GM23338 (cell line): ENCODE results near the gene ITCH. TPM values are rescaled to one million over a fixed set of nuclear protein-coding genes. Genes with fewer than 3 reads are reported as not detected.
"Not testable (repeated sequence)": the region's sequence is repeated elsewhere in the genome, so short reads cannot be mapped to it uniquely, and the experiment has no call there.

Source experiments
- ATAC-seq: fragments of 200-7000 bp; cut with Tn5 transposase; 3 replicates; pipeline ENCODE4 v1.9.1; 2020
- DNase-seq: peaks from one replicate; pipeline ENCODE4 v3.0.0-alpha.2; 2015; ENCODE audit warnings: low spot score
- H2AFZ ChIP-seq: fragments of 200-600 bp; sonication (generic); 2 replicates; pipeline ENCODE4 v1.8.0; 2016; ENCODE audit warnings: antibody characterized with exemption, mild to moderate bottlenecking, moderate library complexity
- H3F3A ChIP-seq: fragments of 200-600 bp; sonication (generic); replicated peaks from 2 replicates; pipeline ENCODE4 v1.8.0; 2017; ENCODE audit warnings: antibody characterized with exemption, mixed run types, low read depth
- H3K27ac ChIP-seq: fragments of 200-600 bp; sonication (generic); 2 replicates; pipeline ENCODE4 v1.6.1; 2016; ENCODE audit warnings: low read depth
- H3K27me3 ChIP-seq: fragments of 200-600 bp; sonication (generic); 2 replicates; pipeline ENCODE4 v1.8.0; 2016; ENCODE audit warnings: mild to moderate bottlenecking, mixed run types, moderate library complexity; ENCODE audit not compliant: insufficient read depth
- H3K36me3 ChIP-seq: fragments of 200-600 bp; sonication (generic); 2 replicates; pipeline ENCODE4 v1.8.0; 2016; ENCODE audit warnings: mild to moderate bottlenecking; ENCODE audit not compliant: insufficient read depth
- H3K4me1 ChIP-seq: fragments of 200-600 bp; sonication (generic); 2 replicates; pipeline ENCODE4 v1.8.0; 2016; ENCODE audit warnings: mild to moderate bottlenecking, moderate library complexity; ENCODE audit not compliant: insufficient read depth
- H3K4me2 ChIP-seq: fragments of 200-600 bp; sonication (generic); 2 replicates; pipeline ENCODE4 v1.7.1; 2017; ENCODE audit warnings: mixed run types
- H3K4me3 ChIP-seq: fragments of 200-600 bp; sonication (generic); 2 replicates; pipeline ENCODE4 v1.6.1; 2016; ENCODE audit warnings: mixed run types
- H3K79me2 ChIP-seq: fragments of 200-600 bp; sonication (generic); replicated peaks from 2 replicates; pipeline ENCODE4 v1.8.0; 2017; ENCODE audit warnings: mild to moderate bottlenecking; ENCODE audit not compliant: insufficient read depth
- H3K9me2 ChIP-seq: fragments of 200-600 bp; sonication (generic); 2 replicates; pipeline ENCODE4 v1.8.0; 2017; ENCODE audit not compliant: insufficient read depth
- H4K20me1 ChIP-seq: fragments of 200-600 bp; sonication (generic); replicated peaks from 2 replicates; pipeline ENCODE4 v1.8.0; 2017; ENCODE audit warnings: mild to moderate bottlenecking; ENCODE audit not compliant: insufficient read depth
- H3K27ac Mint-ChIP-seq: 2 replicates; pipeline ENCODE4 v1.8.0; 2020; ENCODE audit warnings: inconsistent platforms, mild to moderate bottlenecking, moderate library complexity, mixed read lengths
- H3K27me3 Mint-ChIP-seq: 3 replicates; pipeline ENCODE4 v1.8.0; 2022; ENCODE audit warnings: low read depth, mild to moderate bottlenecking, moderate library complexity, mixed read lengths, inconsistent platforms; ENCODE audit not compliant: insufficient read depth, poor library complexity
- H3K36me3 Mint-ChIP-seq: 3 replicates; pipeline ENCODE4 v1.8.0; 2021; ENCODE audit warnings: low read depth, mild to moderate bottlenecking, inconsistent platforms, moderate library complexity, mixed read lengths
- H3K4me1 Mint-ChIP-seq: 3 replicates; pipeline ENCODE4 v1.8.0; 2020; ENCODE audit warnings: mild to moderate bottlenecking, inconsistent platforms, mixed read lengths
- H3K4me3 Mint-ChIP-seq: 3 replicates; pipeline ENCODE4 v1.8.0; 2021; ENCODE audit warnings: moderate library complexity, mild to moderate bottlenecking, inconsistent platforms, mixed read lengths
- H3K9me3 Mint-ChIP-seq: 3 replicates; pipeline ENCODE4 v1.8.0; 2020; ENCODE audit warnings: moderate library complexity, mild to moderate bottlenecking, inconsistent platforms, mixed read lengths
- JUNB ChIP-seq: IDR thresholded peaks from one replicate; pipeline ENCODE4 v1.6.1; 2016; ENCODE audit warnings: antibody characterized with exemption; ENCODE audit not compliant: unreplicated experiment
- POLR2AphosphoS5 ChIP-seq: IDR thresholded peaks from 2 replicates; pipeline ENCODE4 v1.6.1; 2016; ENCODE audit warnings: antibody characterized with exemption, low read depth
- STAT1 ChIP-seq: IDR thresholded peaks from one replicate; pipeline ENCODE4 v1.6.1; 2016; ENCODE audit warnings: antibody characterized with exemption; ENCODE audit not compliant: unreplicated experiment
- polyA plus RNA-seq: library from polyadenylated mRNA; unstranded; fragments of >200 nt; fragmentation: Nextera tagmentation; extraction: Ambion mirVana; gene quantifications from 2 replicates; pipeline ENCODE4 v1.2.1, GENCODE V29; 2016
- total RNA-seq: library from RNA; depleted of rRNA; stranded (reverse); fragments of >200 nt; shearing (Covaris generic); gene quantifications from 2 replicates; pipeline ENCODE4 v1.2.3, GENCODE V29; 2014
- TF ChIP-seq, protein P1 (sequence below): fragments of 250-450 bp; sonication (Bioruptor Pico); IDR thresholded peaks from 2 replicates; pipeline ENCODE4 v1.5.0; 2020; ENCODE audit warnings: mild to moderate bottlenecking, moderate library complexity
- TF ChIP-seq, protein P2 (sequence below): IDR thresholded peaks from 2 replicates; pipeline ENCODE4 v1.6.1; 2016; ENCODE audit warnings: antibody characterized with exemption

Gene ITCH
- total and polyA plus RNA-seq, 2 experiments from 2014 or later: 16.4 to 31.6 TPM

DNA sequence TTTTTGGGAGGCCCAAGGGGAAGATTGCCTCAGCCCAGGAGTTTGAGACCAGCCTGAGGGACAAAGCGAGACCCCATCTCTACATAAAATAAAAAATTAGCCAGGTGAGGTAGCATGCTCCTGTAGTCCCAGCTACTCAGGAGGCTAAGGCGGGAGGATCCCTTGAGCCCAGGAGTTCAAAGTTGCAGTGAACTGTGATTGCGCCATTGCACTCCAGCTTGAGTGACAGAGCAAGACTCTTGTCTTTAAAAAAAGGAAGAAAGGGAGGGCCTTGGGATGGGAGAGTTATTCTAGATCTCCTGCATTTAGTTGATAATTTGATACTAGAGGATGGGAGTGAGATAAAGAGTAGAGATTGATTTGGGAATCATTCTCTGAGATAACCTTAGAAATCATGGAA, 68.1 kb downstream of the ITCH start (continued):
- TF ChIP-seq, protein P1, sequence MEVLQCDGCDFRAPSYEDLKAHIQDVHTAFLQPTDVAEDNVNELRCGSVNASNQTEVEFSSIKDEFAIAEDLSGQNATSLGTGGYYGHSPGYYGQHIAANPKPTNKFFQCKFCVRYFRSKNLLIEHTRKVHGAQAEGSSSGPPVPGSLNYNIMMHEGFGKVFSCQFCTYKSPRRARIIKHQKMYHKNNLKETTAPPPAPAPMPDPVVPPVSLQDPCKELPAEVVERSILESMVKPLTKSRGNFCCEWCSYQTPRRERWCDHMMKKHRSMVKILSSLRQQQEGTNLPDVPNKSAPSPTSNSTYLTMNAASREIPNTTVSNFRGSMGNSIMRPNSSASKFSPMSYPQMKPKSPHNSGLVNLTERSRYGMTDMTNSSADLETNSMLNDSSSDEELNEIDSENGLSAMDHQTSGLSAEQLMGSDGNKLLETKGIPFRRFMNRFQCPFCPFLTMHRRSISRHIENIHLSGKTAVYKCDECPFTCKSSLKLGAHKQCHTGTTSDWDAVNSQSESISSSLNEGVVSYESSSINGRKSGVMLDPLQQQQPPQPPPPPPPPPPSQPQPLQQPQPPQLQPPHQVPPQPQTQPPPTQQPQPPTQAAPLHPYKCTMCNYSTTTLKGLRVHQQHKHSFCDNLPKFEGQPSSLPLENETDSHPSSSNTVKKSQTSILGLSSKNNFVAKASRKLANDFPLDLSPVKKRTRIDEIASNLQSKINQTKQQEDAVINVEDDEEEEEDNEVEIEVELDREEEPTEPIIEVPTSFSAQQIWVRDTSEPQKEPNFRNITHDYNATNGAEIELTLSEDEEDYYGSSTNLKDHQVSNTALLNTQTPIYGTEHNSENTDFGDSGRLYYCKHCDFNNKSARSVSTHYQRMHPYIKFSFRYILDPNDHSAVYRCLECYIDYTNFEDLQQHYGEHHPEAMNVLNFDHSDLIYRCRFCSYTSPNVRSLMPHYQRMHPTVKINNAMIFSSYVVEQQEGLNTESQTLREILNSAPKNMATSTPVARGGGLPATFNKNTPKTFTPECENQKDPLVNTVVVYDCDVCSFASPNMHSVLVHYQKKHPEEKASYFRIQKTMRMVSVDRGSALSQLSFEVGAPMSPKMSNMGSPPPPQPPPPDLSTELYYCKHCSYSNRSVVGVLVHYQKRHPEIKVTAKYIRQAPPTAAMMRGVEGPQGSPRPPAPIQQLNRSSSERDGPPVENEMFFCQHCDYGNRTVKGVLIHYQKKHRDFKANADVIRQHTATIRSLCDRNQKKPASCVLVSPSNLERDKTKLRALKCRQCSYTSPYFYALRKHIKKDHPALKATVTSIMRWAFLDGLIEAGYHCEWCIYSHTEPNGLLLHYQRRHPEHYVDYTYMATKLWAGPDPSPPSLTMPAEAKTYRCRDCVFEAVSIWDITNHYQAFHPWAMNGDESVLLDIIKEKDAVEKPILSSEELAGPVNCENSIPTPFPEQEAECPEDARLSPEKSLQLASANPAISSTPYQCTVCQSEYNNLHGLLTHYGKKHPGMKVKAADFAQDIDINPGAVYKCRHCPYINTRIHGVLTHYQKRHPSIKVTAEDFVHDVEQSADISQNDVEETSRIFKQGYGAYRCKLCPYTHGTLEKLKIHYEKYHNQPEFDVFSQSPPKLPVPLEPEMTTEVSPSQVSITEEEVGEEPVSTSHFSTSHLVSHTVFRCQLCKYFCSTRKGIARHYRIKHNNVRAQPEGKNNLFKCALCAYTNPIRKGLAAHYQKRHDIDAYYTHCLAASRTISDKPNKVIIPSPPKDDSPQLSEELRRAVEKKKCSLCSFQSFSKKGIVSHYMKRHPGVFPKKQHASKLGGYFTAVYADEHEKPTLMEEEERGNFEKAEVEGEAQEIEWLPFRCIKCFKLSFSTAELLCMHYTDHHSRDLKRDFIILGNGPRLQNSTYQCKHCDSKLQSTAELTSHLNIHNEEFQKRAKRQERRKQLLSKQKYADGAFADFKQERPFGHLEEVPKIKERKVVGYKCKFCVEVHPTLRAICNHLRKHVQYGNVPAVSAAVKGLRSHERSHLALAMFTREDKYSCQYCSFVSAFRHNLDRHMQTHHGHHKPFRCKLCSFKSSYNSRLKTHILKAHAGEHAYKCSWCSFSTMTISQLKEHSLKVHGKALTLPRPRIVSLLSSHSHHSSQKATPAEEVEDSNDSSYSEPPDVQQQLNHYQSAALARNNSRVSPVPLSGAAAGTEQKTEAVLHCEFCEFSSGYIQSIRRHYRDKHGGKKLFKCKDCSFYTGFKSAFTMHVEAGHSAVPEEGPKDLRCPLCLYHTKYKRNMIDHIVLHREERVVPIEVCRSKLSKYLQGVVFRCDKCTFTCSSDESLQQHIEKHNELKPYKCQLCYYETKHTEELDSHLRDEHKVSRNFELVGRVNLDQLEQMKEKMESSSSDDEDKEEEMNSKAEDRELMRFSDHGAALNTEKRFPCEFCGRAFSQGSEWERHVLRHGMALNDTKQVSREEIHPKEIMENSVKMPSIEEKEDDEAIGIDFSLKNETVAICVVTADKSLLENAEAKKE (CRISPR knock-in tag): no peak
- no peak for TF ChIP-seq POLR2AphosphoS5
- TF ChIP-seq JUNB: no peak
- TF ChIP-seq, protein P2, sequence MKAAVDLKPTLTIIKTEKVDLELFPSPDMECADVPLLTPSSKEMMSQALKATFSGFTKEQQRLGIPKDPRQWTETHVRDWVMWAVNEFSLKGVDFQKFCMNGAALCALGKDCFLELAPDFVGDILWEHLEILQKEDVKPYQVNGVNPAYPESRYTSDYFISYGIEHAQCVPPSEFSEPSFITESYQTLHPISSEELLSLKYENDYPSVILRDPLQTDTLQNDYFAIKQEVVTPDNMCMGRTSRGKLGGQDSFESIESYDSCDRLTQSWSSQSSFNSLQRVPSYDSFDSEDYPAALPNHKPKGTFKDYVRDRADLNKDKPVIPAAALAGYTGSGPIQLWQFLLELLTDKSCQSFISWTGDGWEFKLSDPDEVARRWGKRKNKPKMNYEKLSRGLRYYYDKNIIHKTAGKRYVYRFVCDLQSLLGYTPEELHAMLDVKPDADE: no peak
- TF ChIP-seq STAT1: no peak

DNA sequence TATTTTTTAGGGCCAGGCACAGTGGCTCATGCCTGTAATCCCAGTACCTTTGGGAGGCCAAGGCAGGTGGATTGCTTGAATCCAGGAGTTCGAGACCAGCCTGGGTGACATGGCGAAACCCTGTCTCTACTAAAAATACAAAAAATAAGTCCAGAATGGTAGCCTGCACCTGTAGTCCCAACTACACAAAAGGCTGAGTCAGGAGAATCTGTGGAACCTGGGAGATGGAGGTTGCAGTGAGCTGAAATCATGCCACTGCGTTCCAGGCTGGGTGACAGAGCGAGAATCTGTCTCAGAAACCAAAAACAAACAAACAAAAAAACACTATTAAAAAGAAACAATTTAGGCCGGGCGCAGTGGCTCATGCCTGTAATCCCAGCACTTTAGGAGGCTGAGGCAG, 69.6 kb downstream of the ITCH start:
- not testable (repeated sequence) for H3K27ac Mint-ChIP-seq, H3K4me2 ChIP-seq, H3K27ac ChIP-seq, H3K4me1 ChIP-seq, H3K27me3 Mint-ChIP-seq, ATAC-seq, H3K36me3 ChIP-seq, H3F3A ChIP-seq, H3K9me2 ChIP-seq, DNase-seq, H3K27me3 ChIP-seq, H3K4me3 ChIP-seq, H2AFZ ChIP-seq, H3K36me3 Mint-ChIP-seq, H3K4me3 Mint-ChIP-seq, H3K4me1 Mint-ChIP-seq, H3K9me3 Mint-ChIP-seq
- H3K79me2 ChIP-seq: peaks cover 15% of the 10 kb centered on the region; the same call in 1 of the 2 replicates
- H4K20me1 ChIP-seq: peaks cover 22% of the 10 kb centered on the region
